DND-41 (cell line): ENCODE measurements around the gene WDR18.

Experiments used
- ATAC-seq: fragments of 200-7000 bp; cut with Tn5 transposase; 3 replicates; pipeline ENCODE4 v1.9.1; 2021; ENCODE audit warnings: low read depth; ENCODE audit not compliant: insufficient read depth
- DNase-seq: peaks from one replicate; pipeline ENCODE4 v3.0.0-alpha.2; 2020
- H2AFZ ChIP-seq: 2 replicates; pipeline ENCODE4 v1.6.0; 2012; ENCODE audit warnings: low read depth, low read length
- H3K27ac ChIP-seq: 2 replicates; pipeline ENCODE4 v1.5.1; 2012; ENCODE audit warnings: low read length, inconsistent platforms
- H3K27me3 ChIP-seq: fragments of 200-600 bp; sonication (generic); 2 replicates; pipeline ENCODE4 v1.6.0; 2012; ENCODE audit warnings: low read length, mild to moderate bottlenecking, inconsistent platforms; ENCODE audit not compliant: insufficient read depth, poor library complexity
- H3K36me3 ChIP-seq: 2 replicates; pipeline ENCODE4 v1.5.1; 2012; ENCODE audit warnings: low read length, inconsistent platforms; ENCODE audit not compliant: insufficient read depth
- H3K4me1 ChIP-seq: 2 replicates; pipeline ENCODE4 v1.5.1; 2012; ENCODE audit warnings: mild to moderate bottlenecking, low read length; ENCODE audit not compliant: insufficient read depth
- H3K4me2 ChIP-seq: 2 replicates; pipeline ENCODE4 v1.6.0; 2012; ENCODE audit warnings: mild to moderate bottlenecking, moderate library complexity, low read length, inconsistent platforms; ENCODE audit not compliant: insufficient read depth
- H3K4me3 ChIP-seq, 2 experiments: fragments of 200-600 bp in 1 of 2; shearing (Covaris generic) in 1 of 2; 2 replicates each; pipeline ENCODE4 v1.5.1; 2012 to 2016; ENCODE audit warnings: inconsistent platforms in 2 of 2, low read length in 2 of 2, mild to moderate bottlenecking in 2 of 2, low read depth in 1 of 2, moderate library complexity in 1 of 2
- H3K79me2 ChIP-seq: 2 replicates; pipeline ENCODE4 v1.6.0; 2012; ENCODE audit warnings: low read length, inconsistent platforms; ENCODE audit not compliant: insufficient read depth
- H3K9ac ChIP-seq: 2 replicates; pipeline ENCODE4 v1.6.0; 2012; ENCODE audit warnings: low read depth, mild to moderate bottlenecking, inconsistent platforms, low read length, moderate library complexity
- H3K9me3 ChIP-seq: 2 replicates; pipeline ENCODE4 v1.5.1; 2012; ENCODE audit warnings: low read length, moderate library complexity, mild to moderate bottlenecking, inconsistent platforms; ENCODE audit not compliant: insufficient read depth, severe bottlenecking
- H4K20me1 ChIP-seq: 2 replicates; pipeline ENCODE4 v1.6.0; 2012; ENCODE audit warnings: low read length; ENCODE audit not compliant: insufficient read depth
- EZH2 ChIP-seq: IDR thresholded peaks from 3 replicates; pipeline ENCODE4 v1.6.1; 2012; ENCODE audit warnings: borderline replicate concordance, low read depth, mild to moderate bottlenecking, moderate library complexity, low read length, inconsistent platforms; ENCODE audit not compliant: severe bottlenecking
- TF ChIP-seq, protein P1 (sequence below): IDR thresholded peaks from 2 replicates; pipeline ENCODE4 v1.5.1; 2012; ENCODE audit warnings: borderline replicate concordance, low read length, moderate library complexity, mild to moderate bottlenecking; ENCODE audit not compliant: poor library complexity, severe bottlenecking; ENCODE audit errors: extremely low read depth

The WDR18 gene

DNA sequence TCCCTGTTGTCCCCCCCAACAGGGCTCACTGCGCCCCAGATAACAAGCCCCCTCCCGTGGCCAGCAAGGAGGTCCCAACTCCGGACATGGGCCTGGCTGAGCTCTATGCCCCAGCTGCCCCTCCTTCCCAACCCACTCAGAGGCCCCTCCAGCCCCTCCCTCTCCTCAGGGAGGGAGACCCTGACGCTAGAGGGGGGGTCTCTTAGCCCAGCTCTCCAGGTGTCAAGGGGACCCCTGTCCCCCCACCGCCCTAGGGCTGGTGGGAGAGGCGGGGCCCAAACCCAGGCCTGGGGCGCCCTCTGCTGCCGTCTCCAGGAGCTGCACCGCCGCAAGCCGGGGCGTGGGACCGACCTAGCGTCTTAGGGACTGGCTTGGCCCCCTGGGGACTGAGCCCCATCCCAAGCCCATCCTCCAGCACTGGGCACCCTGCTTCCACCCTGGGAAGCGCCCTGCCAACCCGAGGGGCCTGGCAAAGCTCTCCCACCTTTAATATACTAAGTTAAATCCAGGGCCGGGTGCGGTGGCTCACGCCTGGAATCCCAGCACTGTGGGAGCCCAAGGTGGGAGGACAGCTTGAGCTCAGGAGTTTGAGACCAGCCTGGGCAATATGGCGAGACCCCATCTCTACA lies 17.5 kb downstream of the WDR18 start:
- Histone ChIP-seq H3K4me1 (no peaks in the 10 kb centered on the region; the same call in 1 of the 2 replicates), H3K4me2 (no peak overlapping the region), H3K79me2 (no peaks in the 10 kb centered on the region), H3K9ac (no peak overlapping the region), H4K20me1 (peaks cover 5% of the 10 kb centered on the region; the same call in 1 of the 2 replicates), H3K27ac (no peak overlapping the region), H3K4me3 (no peak overlapping the region), H3K27me3 (no peaks in the 10 kb centered on the region), H3K9me3 (no peaks in the 10 kb centered on the region), H3K36me3 (no peaks in the 10 kb centered on the region), H2AFZ (no peak overlapping the region)
- ATAC-seq (peak; percentile 80), DNase-seq (peak; percentile 71)
- TF ChIP-seq, protein P1, sequence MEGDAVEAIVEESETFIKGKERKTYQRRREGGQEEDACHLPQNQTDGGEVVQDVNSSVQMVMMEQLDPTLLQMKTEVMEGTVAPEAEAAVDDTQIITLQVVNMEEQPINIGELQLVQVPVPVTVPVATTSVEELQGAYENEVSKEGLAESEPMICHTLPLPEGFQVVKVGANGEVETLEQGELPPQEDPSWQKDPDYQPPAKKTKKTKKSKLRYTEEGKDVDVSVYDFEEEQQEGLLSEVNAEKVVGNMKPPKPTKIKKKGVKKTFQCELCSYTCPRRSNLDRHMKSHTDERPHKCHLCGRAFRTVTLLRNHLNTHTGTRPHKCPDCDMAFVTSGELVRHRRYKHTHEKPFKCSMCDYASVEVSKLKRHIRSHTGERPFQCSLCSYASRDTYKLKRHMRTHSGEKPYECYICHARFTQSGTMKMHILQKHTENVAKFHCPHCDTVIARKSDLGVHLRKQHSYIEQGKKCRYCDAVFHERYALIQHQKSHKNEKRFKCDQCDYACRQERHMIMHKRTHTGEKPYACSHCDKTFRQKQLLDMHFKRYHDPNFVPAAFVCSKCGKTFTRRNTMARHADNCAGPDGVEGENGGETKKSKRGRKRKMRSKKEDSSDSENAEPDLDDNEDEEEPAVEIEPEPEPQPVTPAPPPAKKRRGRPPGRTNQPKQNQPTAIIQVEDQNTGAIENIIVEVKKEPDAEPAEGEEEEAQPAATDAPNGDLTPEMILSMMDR = peak; percentile 95
- TF ChIP-seq EZH2 = no peak

GRCh38 chr19:1002600-1002999 lies 18.5 kb downstream of the WDR18 start:
- Histone ChIP-seq H3K36me3 (no peaks in the 10 kb centered on the region), H3K27me3 (no peaks in the 10 kb centered on the region), H2AFZ (no peak overlapping the region), H3K79me2 (no peaks in the 10 kb centered on the region), H3K4me3 (no peak overlapping the region), H4K20me1 (peaks cover 9% of the 10 kb centered on the region; the same call in 1 of the 2 replicates), H3K27ac (no peak overlapping the region), H3K9me3 (no peaks in the 10 kb centered on the region), H3K4me2 (no peak overlapping the region), H3K9ac (no peak overlapping the region), H3K4me1 (no peaks in the 10 kb centered on the region; the same call in 1 of the 2 replicates)
- TF ChIP-seq, protein P1 = no peak
- no peak for TF ChIP-seq EZH2
- ATAC-seq (no peak), DNase-seq (no peak)

DNA sequence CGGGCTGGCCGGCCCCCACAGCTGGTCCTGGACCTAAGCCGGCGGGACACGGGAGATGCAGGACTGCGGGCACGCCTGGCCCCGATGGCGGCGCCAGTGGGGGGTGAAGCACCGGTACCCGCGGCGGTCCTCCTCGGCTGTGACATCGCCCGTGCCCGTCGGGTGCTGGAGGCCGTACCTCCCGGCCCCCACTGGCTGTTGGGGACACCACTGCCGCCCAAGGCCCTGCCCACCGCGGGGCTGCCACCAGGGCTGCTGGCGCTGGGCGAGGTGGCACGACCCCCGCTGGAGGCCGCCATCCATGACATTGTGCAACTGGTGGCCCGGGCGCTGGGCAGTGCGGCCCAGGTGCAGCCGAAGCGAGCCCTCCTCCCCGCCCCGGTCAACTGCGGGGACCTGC lies 19.1 kb downstream of the WDR18 start:
- TF ChIP-seq, protein P1 = no peak
- no peak for ATAC-seq
- H3K27ac ChIP-seq = no peak overlapping the region
- no peak overlapping the region for H3K4me2 ChIP-seq
- no peaks in the 10 kb centered on the region for H3K9me3 ChIP-seq
- no peak for DNase-seq
- no peaks in the 10 kb centered on the region for H3K79me2 ChIP-seq
- no peaks in the 10 kb centered on the region; the same call in 1 of the 2 replicates for H3K36me3 ChIP-seq
- no peak overlapping the region for H3K9ac ChIP-seq
- H4K20me1 ChIP-seq = peaks cover 9% of the 10 kb centered on the region; the same call in 1 of the 2 replicates
- no peak overlapping the region for H3K4me3 ChIP-seq
- H3K27me3 ChIP-seq = no peaks in the 10 kb centered on the region
- no peak overlapping the region for H2AFZ ChIP-seq
- no peaks in the 10 kb centered on the region; the same call in 1 of the 2 replicates for H3K4me1 ChIP-seq

GRCh38 chr19:1004204-1004802 lies 20.2 kb downstream of the WDR18 start:
- H3K4me3 ChIP-seq = no peak overlapping the region
- ATAC-seq = no peak
- H3K27ac ChIP-seq = no peak overlapping the region
- no peaks in the 10 kb centered on the region for H3K27me3 ChIP-seq
- H3K9me3 ChIP-seq = no peaks in the 10 kb centered on the region
- H3K36me3 ChIP-seq = peaks cover 3% of the 10 kb centered on the region
- DNase-seq = no peak
- H3K79me2 ChIP-seq = no peaks in the 10 kb centered on the region
- peaks cover 9% of the 10 kb centered on the region for H4K20me1 ChIP-seq
- no peaks in the 10 kb centered on the region; the same call in 1 of the 2 replicates for H3K4me1 ChIP-seq
- no peak overlapping the region for H2AFZ ChIP-seq
- no peak overlapping the region for H3K4me2 ChIP-seq
- no peak for TF ChIP-seq EZH2
- TF ChIP-seq, protein P1 = no peak
- H3K9ac ChIP-seq = no peak overlapping the region
